WI38 (cell line): ENCODE results near the gene HRH3.

Source experiments
- H3K4me3 ChIP-seq: 2 replicates; pipeline ENCODE4 v1.5.1; 2011; ENCODE audit warnings: low read depth, mild to moderate bottlenecking, control low read depth, low read length
- TF ChIP-seq, protein P1 (sequence below): IDR thresholded peaks from 2 replicates; pipeline ENCODE4 v1.5.1; 2012; ENCODE audit warnings: low read depth, mild to moderate bottlenecking, control low read depth, low read length

HRH3 gene

GRCh38 chr20:62190639-62191411 lies 29.3 kb downstream of the HRH3 start:
- H3K4me3 ChIP-seq: no peak overlapping the region
- TF ChIP-seq, protein P1, sequence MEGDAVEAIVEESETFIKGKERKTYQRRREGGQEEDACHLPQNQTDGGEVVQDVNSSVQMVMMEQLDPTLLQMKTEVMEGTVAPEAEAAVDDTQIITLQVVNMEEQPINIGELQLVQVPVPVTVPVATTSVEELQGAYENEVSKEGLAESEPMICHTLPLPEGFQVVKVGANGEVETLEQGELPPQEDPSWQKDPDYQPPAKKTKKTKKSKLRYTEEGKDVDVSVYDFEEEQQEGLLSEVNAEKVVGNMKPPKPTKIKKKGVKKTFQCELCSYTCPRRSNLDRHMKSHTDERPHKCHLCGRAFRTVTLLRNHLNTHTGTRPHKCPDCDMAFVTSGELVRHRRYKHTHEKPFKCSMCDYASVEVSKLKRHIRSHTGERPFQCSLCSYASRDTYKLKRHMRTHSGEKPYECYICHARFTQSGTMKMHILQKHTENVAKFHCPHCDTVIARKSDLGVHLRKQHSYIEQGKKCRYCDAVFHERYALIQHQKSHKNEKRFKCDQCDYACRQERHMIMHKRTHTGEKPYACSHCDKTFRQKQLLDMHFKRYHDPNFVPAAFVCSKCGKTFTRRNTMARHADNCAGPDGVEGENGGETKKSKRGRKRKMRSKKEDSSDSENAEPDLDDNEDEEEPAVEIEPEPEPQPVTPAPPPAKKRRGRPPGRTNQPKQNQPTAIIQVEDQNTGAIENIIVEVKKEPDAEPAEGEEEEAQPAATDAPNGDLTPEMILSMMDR: no peak

- TF ChIP-seq, protein P1: no peak
- no peak overlapping the region for H3K4me3 ChIP-seq
Measured at GRCh38 chr20:62186887-62187866, 32.9 kb downstream of the HRH3 start.

- TF ChIP-seq, protein P1: no peak
- H3K4me3 ChIP-seq: no peak overlapping the region
Measured at GRCh38 chr20:62186096-62186426, 34.0 kb downstream of the HRH3 start.

GRCh38 chr20:62183426-62184142 lies 36.5 kb downstream of the HRH3 start:
- TF ChIP-seq, protein P1: no peak
- H3K4me3 ChIP-seq: peak overlapping the region; percentile 96

DNA sequence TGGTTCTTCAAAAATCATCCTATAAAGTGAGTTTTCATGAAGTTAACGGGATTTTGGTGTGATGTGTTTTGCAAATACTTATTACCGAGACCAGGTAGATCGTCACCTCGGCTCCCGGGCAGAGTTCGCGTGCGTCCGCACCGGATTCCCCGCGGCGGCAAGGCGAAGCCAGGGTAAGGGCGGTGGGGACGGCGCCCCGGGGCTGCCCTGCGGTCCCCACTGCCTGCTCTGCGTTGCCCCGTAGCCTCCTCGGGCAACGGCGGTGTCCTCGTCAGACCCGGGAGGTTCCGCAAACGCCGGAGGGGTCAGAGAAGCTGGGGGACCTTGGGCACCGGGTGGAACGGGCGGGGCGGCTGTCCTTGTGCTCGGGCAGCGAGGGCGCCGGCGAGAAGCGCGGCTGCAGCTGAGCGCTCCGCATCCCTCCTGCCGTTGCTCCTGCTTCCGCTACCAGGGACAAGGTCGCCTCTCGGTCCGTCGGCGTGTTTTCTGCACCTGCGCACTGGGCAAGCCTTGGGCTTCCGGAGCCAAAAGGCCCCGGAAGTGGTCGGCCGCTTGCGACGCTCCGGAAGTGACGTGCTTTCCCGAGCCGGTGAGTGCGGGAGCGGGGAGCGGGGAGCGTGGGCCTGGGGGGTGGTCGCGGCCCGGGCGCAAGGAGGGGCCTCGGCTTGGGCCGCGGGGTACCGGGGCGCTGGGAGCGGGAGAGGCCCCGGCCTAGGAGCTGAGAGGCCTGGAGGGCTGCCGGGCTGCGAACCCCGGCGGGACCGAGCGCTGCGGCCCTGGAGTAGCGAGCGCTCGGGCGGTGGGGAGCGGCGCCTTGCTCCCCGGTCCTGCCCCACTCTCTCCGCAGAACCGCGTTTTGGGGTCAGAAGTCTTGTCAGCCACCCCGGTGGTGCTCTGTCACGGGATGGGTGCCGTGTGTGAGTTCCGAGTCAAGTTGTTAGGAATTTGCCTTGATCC lies 37.3 kb downstream of the HRH3 start, which contains the start of gene MTG2:
TSS of gene MTG2 (plus strand) at position 560 of the 957 bp plus-strand sequence. CDS start 10,393 bp downstream, outside the sequence.
- TF ChIP-seq, protein P1: no peak
- peak within 1 kb of the TSS; percentile 96 for H3K4me3 ChIP-seq

DNA sequence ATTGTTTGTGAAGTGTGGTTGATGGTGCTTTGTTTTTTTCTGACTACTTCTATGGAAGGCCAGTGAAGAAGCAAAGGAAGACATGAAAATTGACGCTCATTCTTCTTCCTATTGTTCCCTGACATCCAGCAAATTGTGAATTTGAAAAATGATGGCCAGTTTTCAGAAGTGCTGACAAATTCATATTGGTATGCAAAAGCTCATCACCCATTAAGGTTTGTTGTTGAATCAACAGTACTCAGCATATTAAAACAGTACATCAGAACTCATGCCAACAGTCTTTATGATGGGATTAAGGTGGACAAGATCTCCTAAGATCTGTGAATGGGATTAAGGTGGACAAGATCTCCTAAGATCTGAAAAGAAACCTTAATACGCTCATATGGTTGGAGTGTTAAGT lies 38.3 kb downstream of the HRH3 start:
- H3K4me3 ChIP-seq: peak overlapping the region; percentile 96
- TF ChIP-seq, protein P1: no peak
